ENCODE results near the gene HYOU1.

GRCh38 chr11:119029069-119029339 lies 28.0 kb downstream of the HYOU1 start:
- no peak for TF ChIP-seq OSR1 (CRISPR knock-in tag; IDR thresholded peaks at IDR 0.05)
- no peak for TF ChIP-seq CSDC2 (CRISPR knock-in tag; IDR thresholded peaks at IDR 0.05)
- TF ChIP-seq RARB (CRISPR knock-in tag; IDR thresholded peaks at IDR 0.05), result no peak
- no peak for TF ChIP-seq BACH2 (CRISPR knock-in tag; IDR thresholded peaks at IDR 0.05; ENCODE audit: borderline replicate concordance)
- no peak for TF ChIP-seq ZNF70 (CRISPR knock-in tag; IDR thresholded peaks at IDR 0.05)
- no peak for TF ChIP-seq SNAI2 (CRISPR knock-in tag; IDR thresholded peaks at IDR 0.05)
- TF ChIP-seq POU6F1 (CRISPR knock-in tag; IDR thresholded peaks at IDR 0.05; ENCODE audit: borderline replicate concordance, low read depth), result no peak
- TF ChIP-seq ZC3H10 (CRISPR knock-in tag; IDR thresholded peaks at IDR 0.05), result no peak
- TF ChIP-seq CREB5 (CRISPR knock-in tag; IDR thresholded peaks at IDR 0.05; ENCODE audit: low read depth), result no peak
- TF ChIP-seq PATZ1 (CRISPR knock-in tag; IDR thresholded peaks at IDR 0.05; ENCODE audit: borderline replicate concordance), result no peak
- TF ChIP-seq TOX (CRISPR knock-in tag; IDR thresholded peaks at IDR 0.05; ENCODE audit: borderline replicate concordance), result no peak
- no peak for TF ChIP-seq ISL1 (CRISPR knock-in tag; IDR thresholded peaks at IDR 0.05)

Data from SK-N-SH treated with all-trans-retinoic acid at 6 μM for 48 hours (cell line).